ENCODE data around the gene RLN3.

RLN3 gene

DNA sequence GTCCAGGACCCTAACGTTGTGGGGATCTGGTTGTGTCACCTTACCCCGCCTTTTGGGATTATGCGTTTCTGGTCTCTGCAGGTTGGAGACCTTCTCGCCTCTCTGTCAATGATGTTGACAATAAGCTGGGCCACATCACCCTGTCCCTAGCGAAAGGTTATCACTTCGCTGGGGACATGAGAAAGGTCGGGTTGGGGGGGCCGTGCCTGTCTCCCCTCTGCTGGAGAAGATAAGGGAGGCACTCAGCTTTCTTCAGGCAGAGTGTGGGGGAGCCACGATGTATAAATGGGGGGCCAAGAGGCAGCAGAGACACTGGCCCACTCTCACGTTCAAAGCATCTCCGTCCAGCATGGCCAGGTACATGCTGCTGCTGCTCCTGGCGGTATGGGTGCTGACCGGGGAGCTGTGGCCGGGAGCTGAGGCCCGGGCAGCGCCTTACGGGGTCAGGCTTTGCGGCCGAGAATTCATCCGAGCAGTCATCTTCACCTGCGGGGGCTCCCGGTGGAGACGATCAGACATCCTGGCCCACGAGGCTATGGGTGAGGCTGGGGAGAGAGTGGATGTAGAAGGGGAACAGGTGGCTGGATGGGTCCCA is at the start of gene RLN3:
Gene RLN3 (plus strand): TSS at position 293 of the 595 bp plus-strand sequence. CDS start 57 bp downstream, at position 350.
- no peak for DNase-seq (ENCODE audit: low spot score)

GRCh38 chr19:13978351-13979243 is 49.4 kb upstream of the RLN3 start:
- DNase-seq (ENCODE audit: low spot score), result peak; percentile 58

DNA sequence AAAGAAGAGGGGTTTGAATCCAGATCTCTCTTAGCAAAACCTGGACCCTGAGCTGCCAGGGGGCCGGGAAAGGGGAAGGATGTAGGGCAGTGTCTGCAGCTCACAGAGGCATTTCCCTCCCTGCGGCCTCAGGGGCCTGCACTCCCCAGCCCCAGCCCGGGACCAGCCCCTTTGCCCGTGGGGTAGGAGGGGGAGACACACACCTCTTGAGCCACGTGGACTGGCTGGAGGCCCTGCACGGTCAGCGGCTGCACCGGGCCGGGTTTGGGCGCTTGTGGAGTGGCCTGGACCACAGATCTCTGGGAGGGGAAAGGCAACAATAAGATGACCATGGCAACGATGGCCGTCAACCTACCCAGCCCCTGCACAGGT is 48.7 kb upstream of the RLN3 start:
- DNase-seq (ENCODE audit: low spot score), result no peak

GRCh38 chr19:13979686-13980085 is 48.3 kb upstream of the RLN3 start:
- no peak for DNase-seq (ENCODE audit: low spot score)

DNA sequence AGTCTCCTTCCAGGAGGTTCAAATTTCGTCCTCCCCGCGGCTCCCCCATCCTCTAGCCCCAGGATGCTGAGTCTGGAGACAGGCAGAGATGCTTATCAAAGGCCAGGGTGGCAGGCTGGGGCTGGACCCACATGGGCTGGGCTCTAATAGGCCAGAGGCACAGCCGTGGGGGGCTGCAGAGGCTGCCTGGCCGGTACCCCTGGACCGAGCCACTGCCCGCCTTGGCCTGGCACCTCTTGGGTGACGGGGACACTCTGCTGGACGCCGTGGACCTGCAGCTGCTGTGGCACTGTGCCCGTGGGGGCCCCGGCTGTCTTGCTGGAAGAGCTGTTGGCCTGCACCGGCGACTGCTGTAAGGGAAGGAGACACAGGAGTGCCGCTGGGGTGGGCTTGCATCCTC is 47.6 kb upstream of the RLN3 start:
- no peak for DNase-seq (ENCODE audit: low spot score)

GRCh38 chr19:13981021-13981420 is 46.9 kb upstream of the RLN3 start:
- DNase-seq (ENCODE audit: low spot score), result no peak

DNA sequence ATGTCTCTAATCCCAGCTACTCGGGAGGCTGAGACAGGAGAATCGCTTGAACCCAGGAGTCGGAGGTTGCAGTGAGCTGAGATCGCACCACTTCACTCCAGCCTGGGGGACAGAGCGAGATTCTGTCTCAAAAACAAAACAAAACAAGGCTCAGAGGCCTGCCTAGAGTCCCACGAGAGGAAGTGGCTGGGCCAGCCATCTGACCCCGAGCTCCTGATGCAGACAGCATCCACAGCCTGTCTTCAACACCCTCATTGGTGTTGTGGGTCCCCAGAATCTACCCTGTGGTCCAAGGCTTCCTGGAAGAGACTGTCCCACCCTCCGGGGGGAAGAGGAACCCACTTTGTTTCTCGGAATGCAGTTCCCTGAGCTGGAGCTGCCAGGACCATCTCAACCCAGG is 46.5 kb upstream of the RLN3 start:
- DNase-seq (ENCODE audit: low spot score), result no peak

DNA sequence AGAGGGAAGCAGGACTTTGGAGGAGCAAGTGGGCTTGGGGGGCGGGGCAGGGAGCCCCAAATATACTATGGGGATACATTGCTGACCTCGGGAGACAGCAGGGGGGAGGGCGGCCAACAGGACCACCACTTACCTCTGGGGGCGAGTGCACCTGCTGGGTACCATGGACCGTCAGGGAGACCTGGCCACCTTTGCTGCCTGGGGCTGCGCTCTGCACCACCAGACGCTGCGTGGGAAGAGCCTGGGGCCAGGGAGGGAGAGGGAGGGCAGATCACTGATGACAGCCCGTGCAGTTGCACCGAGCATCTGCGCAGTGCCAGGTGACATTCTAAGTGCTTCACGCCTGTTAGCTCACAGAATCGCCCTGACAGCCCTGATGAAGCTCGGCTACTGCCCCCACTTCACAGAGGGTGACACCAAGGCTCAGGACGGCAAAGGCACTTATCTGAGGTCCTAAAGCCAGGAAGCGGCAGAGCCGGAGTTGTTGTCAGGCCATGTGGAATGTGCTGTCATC is 45.9 kb upstream of the RLN3 start:
- DNase-seq (ENCODE audit: low spot score), result no peak

DNA sequence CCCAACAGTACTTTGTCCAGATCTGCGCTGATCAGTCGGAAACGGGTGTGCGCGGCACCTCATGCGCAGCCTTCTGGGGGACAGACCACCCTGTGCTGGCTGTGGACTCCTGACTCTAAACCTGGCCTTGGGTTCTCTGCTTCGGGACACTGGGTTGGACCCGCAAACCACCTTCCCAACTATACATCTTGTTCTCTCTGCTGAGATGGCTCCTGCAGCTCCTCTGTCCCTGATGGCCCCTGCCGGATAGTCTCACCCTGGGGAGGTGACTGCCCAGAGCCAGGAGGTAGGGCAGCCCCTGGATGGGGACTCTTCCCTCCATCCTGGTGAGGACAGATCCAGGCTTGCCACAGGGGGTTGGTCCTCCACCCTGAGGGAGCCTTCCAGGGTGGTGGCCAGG is 45.2 kb upstream of the RLN3 start:
- DNase-seq (ENCODE audit: low spot score), result no peak

DNA sequence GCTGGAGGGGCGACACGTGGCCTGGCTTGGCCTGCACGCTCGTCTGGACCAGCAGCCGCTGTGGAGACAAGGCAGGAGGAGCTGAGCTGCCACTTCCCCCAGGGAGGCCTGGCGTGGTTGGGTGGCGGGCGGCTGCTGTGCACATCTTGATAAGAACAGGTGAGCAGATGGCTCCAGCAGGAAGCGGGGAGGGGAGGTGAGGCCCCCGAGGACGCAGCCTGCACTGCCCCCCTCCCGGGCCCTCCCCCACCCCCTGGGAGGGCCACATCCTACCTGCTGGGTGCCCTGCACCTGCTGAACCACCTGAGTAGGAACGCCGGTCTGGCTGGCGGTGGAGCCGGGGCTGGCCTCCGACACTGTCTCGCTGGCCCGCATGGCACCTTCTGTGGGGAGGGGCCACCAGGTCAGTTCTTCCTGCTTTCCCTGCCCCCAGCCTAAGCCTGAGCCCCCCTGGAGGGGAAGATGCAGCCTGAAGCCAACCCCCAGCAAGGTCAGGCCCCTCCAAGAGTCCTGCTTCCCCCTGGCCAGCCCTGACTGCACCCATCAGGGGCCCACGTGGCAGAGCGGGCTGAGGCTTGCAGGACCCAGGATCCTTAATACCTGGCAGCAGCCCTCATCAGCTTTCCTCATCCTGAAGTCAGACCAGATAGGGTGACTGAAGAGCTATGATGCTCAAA is 44.6 kb upstream of the RLN3 start:
- DNase-seq (ENCODE audit: low spot score), result no peak

DNA sequence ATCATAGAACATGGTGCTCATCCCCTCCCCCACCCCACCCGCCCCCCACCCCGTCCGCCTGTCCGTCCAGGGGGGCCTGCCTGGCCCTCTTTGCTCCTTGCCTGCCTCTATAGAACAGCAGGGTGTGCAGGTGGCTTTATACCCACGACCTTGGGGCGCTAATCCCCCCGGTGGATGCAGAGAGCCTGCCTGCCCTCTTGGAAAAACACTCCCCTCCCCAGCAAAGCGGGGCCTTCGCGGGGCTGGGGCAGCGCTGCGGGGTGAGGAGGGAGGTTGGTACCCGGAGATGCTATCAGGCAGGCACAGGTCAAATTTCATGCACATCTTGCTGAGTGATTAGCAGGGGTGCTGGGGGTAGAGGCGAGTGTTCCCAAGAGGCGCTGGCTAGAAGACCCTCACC is 43.8 kb upstream of the RLN3 start:
- no peak for DNase-seq (ENCODE audit: low spot score)

DNA sequence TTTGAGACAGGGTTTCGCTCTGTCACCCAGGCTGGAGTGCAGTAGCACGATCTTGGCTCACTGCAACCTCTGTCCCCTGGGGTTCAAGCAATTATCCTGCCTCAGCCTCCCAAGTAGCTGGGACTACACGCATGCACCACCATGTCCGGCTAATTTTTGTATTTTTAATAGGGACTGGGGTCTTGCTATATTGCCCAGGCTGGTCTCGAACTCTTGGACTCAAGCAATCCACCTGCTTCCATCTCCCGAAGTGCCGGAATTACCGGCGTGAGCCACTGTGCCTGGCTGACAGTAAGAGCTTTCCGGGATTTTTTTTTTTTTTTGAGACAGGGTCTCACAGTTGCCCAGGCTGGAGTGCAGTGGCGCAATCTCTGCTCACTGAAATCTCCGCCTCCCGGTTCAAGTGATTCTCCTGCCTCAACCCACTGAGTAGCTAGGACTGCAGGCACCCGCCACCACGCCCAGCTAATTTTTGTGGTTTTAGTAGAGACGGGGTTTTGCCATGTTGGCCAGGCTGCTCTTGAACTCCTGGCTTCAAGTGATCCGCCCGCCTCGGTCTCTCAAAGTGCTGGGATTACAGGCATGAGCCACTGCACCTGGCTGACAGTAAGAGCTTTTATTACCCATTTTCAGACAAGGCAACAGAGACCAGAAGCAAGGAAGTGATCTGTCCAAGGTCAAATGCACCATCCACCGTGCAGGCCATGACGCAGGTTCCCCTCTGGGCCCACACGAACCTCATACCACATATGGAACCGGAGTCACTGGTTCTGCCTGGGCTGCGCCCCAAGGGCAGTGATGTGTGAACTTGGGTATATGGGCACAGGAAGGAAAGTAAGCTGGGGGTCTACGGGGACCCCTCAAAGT is 42.8 kb upstream of the RLN3 start:
- no peak for DNase-seq (ENCODE audit: low spot score)

- DNase-seq (ENCODE audit: low spot score), result no peak
Measured at GRCh38 chr19:13985771-13986347, 42.1 kb upstream of the RLN3 start.

GRCh38 chr19:13986348-13986904 is 41.5 kb upstream of the RLN3 start:
- DNase-seq (ENCODE audit: low spot score), result peak; percentile 98

DNA sequence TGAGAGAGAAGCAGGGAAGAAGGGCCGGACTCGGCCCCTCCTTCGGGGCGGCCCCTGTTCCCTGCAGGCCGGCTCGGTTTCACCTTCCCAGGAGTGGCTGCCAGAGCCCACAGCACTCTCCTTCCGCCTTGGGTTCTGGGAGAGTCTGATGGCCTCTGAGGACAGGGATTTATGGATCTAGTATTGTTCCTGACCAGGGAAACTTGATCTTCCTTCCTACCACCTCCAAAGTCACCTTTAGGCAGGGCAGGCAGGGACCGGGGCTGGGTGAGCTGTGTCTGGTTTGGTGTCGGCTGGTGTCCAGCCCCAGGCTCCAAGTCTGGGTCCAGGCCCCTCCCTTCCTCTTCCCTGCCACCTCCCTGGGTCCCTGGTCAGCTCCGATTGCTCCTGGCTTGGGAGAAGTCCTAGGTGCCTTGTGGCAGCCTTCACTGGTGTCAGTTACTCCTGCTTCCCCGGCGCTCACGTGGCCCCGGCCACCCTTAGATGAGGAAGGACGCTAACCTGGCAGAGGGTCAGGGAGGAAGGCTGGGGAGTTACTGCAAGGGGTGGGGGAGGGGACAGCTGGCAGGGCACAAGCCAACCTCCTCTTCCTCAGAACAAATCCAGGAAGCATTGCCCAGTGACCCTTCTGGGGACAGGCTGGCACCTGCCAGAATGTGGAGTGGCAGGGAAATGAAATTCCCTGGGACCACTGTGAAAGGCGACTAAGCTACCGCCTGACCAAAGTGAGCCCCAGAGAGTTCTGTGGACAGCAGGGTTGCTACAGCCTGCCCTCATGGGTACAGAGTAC is 40.7 kb upstream of the RLN3 start:
- no peak for DNase-seq (ENCODE audit: low spot score)

DNA sequence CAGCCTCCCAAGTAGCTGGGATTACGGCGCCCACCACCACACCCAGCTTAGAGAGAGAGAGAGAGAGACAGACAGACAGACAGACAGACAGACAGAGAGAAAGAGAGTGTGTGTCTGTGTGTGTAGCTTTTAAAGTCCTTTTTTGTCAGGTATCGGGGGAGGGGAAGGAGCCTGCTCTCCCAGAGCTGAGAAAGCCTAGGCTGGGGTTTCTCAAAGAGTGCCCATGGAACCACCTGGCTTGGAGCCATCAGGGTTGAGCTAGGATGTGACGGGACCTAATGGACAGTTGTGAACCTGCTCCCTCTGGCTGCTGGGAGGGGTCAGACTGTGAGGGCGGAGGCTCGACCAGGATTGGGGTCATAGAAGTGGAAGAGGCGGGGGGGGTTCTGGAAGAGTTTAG is 38.5 kb upstream of the RLN3 start:
- DNase-seq (ENCODE audit: low spot score), result no peak

DNA sequence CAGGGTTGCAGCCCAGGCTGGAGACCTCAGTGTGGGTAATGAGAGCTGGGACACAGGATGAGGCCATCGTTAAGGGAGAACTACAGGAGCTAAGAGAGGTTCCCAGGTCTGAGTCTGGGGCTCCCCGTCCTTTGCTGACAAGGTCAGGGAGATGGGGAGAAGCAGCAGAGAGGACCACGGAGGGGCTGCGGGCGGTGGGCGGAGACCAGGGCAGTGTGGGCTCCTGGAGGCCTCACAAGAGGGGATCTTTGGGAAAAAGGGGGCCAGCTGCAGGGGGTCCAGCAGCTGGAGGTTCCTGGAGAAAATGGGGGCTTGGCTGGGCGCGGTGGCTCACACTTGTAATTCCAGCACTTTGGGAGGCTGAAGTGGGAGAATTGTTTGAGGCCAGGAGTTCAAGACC is 37.9 kb upstream of the RLN3 start:
- DNase-seq (ENCODE audit: low spot score), result no peak

- DNase-seq (ENCODE audit: low spot score), result no peak
Measured at GRCh38 chr19:13992025-13992424, 35.9 kb upstream of the RLN3 start.

- DNase-seq (ENCODE audit: low spot score), result no peak
Measured at GRCh38 chr19:13993590-13994300, 34.2 kb upstream of the RLN3 start.

All from AG08395 (cell line).